ENCODE measurements around the gene HDDC3.

- no peak for TF ChIP-seq CREB1 (IDR thresholded peaks at IDR 0.05; ENCODE audit: low read depth)
- no peak for TF ChIP-seq NFIC (IDR thresholded peaks at IDR 0.05)
- TF ChIP-seq TCF12 (IDR thresholded peaks at IDR 0.05; ENCODE audit: low read depth) = no peak
- no peak for TF ChIP-seq TEAD4 (IDR thresholded peaks at IDR 0.05)
- TF ChIP-seq EP300 (IDR thresholded peaks at IDR 0.05; ENCODE audit: borderline replicate concordance) = no peak
Measured at GRCh38 chr15:90936823-90937222, 4.5 kb upstream of the HDDC3 start.

Measured in Ishikawa (cell line).